SHP77 (cell line): ENCODE data around the gene STXBP2.

Experiments used
- DNase-seq, 2 experiments: peaks; one replicate each; lab custom pipeline; 2025; lab: John Stamatoyannopoulos, UW

STXBP2 gene

DNA sequence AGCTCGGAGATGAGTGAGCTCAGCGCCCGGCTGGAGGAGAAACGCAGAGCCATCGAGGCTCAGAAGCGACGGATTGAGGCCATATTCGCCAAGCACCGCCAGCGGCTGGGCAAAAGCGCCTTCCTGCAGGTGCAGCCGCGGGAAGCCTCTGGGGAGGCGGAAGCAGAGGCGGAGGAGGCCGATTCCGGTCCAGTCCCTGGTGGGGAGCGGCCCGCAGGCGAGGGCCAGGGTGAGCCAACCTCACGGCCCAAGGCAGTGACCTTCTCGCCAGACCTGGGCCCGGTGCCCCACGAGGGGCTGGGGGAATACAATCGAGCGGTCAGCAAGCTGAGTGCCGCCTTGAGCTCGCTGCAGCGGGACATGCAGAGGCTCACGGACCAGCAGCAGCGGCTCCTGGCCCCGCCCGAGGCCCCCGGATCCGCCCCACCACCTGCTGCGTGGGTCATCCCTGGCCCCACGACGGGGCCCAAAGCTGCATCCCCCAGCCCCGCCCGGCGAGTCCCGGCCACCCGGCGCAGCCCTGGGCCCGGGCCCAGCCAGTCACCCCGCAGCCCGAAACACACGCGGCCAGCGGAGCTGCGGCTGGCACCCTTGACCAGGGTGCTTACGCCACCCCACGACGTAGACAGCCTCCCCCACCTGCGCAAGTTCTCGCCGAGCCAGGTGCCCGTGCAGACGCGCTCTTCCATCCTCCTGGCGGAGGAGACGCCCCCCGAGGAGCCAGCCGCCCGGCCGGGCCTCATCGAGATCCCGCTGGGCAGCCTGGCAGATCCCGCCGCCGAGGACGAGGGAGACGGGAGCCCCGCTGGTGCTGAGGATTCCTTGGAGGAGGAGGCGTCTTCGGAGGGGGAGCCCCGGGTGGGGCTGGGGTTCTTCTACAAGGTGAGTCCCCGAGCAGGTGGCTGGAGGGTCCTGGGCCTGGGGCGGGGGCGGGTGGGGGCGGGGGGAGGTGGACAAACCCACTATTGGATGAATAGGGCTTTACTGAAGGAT, 24.3 kb upstream of the STXBP2 start:
- DNase-seq = no peak

GRCh38 chr19:7614859-7615741, 21.8 kb upstream of the STXBP2 start:
- DNase-seq = no peak

GRCh38 chr19:7617172-7617571, 19.7 kb upstream of the STXBP2 start:
- no peak for DNase-seq

- no peak for DNase-seq
Measured at GRCh38 chr19:7617735-7618134, 19.2 kb upstream of the STXBP2 start.

DNA sequence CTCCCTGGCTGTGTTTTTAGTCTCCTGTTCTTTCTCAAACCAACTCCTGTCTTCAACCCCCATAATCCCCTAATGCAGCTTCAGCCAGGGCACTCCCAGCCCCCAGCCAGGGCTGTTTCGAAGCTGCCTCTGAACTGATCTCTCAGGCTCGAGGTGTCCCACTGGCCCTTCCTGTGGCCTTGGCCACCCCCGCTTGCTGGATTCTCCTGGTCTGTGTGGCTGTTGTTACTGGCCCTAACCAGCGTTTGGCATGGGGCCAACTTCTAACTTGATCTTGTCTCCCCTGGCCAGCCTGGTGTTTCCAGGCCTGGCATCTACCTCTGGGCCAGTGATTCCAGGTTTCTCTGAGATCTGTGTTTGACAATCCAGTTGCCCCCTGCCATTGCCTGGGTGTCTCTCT, 18.6 kb upstream of the STXBP2 start:
- no peak for DNase-seq

GRCh38 chr19:7618771-7619510, 18.0 kb upstream of the STXBP2 start:
- DNase-seq = no peak

GRCh38 chr19:7619671-7620441, 17.1 kb upstream of the STXBP2 start:
- no peak for DNase-seq

- DNase-seq = no peak
Measured at GRCh38 chr19:7620442-7621412, 16.2 kb upstream of the STXBP2 start.

DNA sequence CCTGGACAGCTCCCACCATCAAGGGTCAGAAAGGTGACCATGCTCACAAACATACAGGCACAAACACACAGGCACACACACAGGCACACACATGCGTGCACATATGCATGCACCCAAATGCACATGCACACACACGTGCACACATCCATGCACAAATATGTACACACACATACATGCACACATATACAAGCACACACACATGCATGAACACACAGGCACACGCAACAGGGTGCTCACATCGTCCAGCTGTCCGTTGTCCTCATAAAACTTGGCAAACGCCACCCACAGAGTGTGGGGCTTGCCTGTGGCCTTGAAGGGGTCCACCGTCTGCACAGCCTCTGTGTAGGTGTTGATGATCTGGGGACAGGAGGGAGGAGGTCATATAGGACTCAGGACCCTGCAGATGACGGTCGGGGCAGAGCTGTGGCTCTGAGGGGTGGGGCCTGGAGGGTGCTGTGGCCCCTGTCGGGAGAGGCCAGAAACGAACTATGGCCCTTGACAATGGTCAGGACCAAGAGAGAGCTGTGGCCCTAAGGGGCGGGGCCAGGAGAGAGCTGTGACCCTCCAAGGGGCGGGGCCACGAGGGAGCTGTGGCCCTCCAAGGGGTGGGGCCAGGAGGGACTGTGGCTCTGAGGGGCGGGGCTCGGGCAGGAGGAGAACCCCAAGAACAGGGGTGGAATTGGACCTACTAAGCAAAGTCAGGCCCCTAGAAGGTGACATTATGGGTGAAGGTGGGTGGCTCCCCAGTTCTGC, 13.8 kb upstream of the STXBP2 start:
- DNase-seq = no peak

- DNase-seq = no peak
Measured at GRCh38 chr19:7623725-7624603, 12.9 kb upstream of the STXBP2 start.

- no peak for DNase-seq
Measured at GRCh38 chr19:7624810-7625209, 12.1 kb upstream of the STXBP2 start.

GRCh38 chr19:7625763-7626372, 11.0 kb upstream of the STXBP2 start:
- no peak for DNase-seq

DNA sequence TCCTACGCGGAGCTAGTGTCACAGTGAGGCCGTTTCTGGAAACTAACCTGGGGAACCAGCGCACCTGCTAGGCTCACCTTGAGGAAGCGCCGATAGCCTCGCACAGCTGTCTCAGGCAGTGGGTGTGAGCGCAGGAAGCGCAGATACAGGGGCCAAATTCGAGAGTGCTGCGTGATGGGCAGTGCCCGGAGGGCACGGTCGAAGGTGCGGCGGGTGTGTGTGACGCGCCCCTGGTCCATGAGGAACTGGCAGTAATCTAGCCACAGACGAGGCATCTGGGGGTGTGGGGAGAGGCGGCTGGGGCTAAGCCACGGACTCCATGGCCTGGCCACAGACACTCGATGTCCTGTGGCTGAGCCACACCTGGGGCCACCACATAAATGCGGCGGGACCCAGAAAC, 9.7 kb upstream of the STXBP2 start:
- no peak for DNase-seq

DNA sequence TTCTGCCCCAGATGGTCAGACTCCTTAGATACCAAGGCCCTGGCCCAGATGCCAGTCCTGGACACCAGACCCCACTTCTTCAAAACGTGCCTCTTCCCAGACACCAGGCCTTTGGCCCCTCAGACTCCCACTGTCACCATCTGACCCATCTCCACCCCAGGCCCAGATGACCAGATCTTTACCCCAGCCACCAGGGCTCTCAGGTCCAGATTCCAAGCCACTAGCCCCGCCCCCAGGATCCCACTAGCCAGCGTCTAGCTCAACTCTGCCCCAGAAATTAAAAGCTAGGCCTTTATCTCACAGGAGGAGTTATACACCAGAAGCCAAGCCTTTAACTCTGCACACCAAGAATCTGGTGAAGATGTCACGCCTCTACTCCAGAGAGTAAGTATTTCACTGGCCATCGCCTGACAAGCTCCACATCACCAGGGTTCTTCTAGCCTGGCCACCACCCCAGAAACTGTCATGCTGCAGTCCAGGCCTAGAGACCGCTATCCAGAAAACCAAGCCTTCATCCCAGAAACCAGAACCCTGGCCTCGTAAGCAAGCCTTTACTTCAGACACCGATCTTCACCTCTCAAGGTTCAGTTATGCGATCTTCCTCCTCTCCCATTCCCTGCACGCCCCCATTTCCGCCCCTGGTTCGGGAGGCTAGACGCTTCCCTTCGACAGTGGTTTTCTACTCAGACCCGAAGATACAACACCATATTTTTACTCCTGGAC, 8.2 kb upstream of the STXBP2 start:
- no peak for DNase-seq

DNA sequence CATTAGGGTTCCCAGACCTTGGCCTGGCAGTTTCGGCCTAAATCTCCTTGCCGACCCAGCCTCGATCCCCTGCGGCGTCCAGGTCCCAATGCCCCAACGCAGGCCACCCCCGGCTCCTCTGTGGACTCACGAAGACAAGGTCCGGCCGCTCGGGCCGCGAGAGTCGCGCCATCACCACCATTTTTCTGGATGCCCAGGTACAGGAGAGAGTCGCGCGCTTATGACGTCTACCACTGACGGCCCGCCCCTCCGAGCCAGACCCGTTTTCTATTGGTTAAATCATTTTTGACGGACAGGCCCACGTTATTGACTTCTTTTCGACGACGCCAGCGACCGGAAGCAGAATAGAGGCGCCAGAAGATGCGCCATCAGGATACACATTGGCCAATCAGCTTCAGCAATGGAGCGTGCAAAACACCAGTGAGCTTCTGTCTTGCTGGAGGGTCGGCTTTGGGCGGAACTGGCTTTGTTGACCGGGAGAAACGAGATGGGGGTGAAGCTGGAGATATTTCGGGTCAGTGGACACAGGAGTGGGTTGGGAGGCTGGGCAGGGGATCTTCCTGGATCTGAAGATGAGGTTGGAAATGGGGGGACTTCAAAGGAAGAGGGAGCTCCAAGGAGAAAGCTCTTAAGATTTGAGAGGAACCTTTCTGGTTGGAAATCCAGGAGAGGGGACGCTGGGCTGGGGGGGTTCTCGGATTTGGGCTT, 7.4 kb upstream of the STXBP2 start, which contains the start of the genes PET100 and XAB2:
PET100 (plus strand) TSS at position 447 of the 708 bp plus-strand sequence; CDS start at position 488, 41 bp downstream.
XAB2 (minus strand) TSS at position 199 of the 708 bp plus-strand sequence; CDS start at position 181, 18 bp downstream.
- peak; percentile 97 to 98 for DNase-seq

GRCh38 chr19:7631577-7631976, 5.3 kb upstream of the STXBP2 start:
- DNase-seq = no peak
